Activated T-cell treated with anti-CD3 and anti-CD28 coated beads, Interleukin-2, amount 50 U/mL, for 1 hour (primary cell): ENCODE data around the gene MEG3.

Experiments used
- DNase-seq: peaks from one replicate; pipeline ENCODE4 v3.0.0-alpha.2; 2020

The MEG3 gene

DNA sequence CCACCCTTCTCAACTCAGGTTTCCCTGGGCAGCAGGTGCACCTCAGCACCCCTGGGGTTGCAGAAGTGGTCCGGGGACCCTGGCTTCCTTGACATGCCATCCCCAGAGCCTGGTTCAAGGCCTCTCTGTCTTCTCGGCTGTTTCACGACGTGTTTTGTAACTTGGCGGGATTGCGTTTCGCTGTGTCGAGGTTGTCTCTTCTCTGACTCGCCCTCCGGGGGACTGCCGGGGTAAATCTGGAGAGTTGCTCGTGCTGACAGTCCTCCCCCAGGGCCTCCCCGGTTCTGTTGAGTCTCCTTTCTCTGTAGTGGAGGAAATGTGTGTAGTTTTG lies 25.6 kb downstream of the MEG3 start:
- DNase-seq = no peak

DNA sequence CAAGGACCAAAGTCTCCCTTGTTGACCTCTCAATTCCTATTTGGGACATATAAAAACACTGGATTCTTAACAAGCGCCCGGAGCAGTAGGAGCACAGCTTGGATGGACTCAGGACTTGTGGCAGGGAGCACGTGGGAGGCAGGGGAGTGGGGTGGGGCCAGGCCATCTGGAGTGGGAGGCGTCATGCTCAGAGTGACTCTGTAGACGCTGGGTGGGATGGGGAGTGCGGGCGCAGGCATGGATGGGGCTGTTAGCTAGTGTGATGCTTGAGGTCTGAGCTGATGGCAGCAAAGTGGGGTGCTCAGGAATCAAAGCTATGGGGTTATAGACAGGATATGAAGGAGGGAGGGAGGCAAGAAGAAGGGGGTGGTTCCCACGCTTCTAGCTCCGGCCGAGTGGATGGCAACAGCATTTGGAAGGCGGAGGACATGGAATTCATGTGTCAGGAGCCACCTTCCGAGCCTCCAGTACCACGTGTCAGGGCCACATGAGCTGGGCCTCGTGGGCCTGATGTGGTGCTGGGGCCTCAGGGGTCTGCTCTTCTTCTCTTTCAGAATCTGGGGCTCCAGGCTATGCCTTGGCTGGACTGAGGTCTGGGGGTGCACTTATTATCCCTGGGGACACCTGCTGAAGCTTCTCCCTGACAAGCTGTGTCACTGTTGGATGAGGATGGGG lies 26.2 kb downstream of the MEG3 start:
- DNase-seq = no peak

DNA sequence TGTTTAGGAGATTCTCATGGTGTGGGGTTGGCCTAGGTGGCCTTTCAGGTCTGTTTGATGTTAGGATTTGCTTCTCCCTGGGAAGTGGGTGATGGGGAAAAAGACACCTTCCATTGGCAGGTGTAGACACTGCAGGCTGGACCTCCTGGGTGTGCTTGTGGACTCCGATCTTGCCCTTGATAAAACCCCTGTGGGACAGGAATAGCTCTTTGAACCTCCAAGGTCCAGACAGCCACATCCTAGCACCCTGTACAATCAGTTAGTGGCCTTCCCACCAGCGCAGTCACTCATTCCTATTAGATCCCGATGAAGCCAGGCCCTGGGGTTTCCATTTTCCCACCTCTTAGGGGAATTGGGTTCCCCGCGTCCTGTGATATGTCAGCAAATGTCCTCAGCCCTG lies 28.5 kb downstream of the MEG3 start:
- no peak for DNase-seq

GRCh38 chr14:100855256-100855930 lies 29.5 kb downstream of the MEG3 start:
- DNase-seq = no peak

DNA sequence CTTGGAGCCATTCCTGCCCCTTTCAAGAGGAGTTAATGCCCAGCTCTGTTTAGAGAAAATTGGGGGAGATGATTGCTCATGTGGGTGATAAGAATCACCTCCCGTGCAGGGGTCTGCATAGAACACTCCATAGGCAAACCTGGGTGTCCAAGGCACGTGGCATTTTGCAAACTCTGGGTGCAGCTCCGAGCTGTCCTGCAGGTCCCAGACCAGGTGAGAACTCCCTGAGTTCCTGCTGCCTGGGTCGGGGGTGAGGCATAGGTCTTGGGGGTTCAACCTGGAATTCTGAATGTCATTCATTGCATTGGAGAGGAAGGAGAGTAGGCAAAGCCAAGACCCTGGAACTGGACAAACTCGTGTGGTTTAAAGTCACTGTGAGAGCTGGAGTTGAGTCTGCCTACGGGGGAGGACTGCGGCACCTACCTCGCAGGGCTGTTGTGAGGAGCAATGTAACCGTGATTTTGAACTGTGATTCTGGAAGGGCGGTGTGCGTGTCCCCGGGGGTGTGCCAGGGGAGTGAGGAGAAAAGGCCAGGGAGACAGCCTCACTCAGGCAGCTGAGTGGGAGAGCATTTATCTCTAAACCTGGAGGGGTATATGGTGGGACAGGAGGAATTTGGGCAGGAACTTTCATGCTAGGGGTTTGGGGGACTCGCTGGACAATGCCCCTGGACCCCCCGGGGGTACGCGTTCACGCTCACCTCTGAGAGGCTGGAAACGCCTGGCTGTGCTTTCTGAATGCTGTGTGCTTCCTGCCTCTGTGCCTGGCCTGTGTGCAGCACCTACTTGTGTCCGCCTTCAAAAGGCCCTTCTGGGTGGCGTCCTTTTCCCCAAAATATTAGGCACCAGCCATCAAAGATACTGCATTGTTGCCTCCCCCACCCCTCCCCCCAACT lies 30.4 kb downstream of the MEG3 start:
- DNase-seq = no peak

DNA sequence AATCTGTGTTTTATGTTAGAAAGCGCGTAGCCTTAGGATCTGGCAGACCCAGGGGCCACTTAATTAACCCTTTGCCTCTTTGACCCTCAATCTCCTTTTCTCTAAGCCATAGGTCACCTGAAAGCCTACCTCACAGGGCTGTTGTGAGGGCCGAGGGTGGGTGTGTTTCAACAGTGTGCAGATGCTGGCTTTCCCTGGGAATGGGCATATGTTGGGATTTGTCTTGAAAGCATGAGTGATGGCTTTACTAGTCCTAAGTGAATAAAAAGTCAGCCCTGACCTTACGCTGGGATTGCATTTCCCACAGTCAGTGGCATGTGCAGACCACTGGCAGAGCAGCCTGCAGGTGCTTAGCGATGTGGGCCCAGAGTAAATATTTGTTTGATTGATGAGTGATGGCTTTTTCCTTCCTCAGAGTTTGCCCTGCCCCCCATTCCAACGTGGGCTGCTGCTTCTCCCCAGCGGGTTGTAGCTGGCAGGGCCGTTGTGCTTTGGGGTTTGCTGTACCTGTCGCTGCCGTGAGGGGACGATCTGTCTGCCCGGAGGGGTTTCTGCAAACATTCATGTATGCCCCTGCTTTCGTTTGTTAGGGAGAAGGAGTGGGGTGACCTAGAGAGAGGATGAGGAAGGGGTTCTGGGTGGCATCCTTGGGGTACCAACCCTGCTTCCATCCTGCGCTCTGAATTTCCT lies 31.5 kb downstream of the MEG3 start:
- no peak for DNase-seq

DNA sequence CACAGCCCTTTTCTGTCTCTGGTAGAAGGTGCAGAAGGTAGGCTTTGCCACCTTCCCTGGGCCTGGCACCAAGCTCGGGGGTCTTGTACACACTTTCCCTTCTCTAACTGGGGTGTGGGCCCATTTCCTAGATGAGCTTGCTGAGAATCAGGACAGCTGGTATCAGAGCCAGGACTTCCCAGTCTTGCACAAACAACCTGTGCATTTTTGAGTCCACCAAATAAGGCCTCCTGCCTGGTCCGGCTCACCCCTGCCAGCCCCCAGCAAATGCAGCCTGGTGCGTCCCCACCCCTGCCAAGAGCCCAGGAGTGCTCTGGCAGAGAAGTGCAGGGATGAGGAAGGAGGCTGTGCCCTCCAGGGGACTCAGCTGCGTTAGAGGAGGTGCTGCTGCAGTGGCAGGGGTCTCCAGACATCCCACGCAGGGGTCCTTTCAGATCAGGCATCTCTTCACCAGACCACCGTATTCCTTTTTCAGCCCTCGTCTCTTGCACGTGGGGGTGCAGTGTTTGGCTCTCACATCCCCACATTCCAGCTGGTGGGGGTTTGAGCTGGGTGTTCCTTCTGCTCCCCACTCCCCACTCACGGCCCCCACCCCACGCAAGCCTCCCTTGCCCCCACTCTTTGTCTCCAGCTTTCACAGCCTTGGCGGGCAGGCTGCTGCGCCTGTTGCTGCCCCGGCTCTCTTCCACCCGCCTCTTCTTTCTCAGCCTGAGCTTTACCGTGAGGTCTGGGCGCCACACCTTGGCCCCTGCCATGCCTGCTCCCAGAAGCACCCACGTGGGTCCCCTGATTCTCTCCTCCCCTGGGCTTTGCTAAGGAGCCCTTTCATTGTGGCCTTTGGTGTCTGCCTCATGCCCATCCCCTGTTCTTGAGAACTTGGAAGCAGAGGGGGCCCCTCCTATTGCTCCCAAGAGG lies 32.3 kb downstream of the MEG3 start:
- no peak for DNase-seq

GRCh38 chr14:100858838-100859220 lies 32.9 kb downstream of the MEG3 start:
- DNase-seq = no peak

- DNase-seq = no peak
These were observed 33.9 kb downstream of the MEG3 start for GRCh38 chr14:100859781-100860180.

DNA sequence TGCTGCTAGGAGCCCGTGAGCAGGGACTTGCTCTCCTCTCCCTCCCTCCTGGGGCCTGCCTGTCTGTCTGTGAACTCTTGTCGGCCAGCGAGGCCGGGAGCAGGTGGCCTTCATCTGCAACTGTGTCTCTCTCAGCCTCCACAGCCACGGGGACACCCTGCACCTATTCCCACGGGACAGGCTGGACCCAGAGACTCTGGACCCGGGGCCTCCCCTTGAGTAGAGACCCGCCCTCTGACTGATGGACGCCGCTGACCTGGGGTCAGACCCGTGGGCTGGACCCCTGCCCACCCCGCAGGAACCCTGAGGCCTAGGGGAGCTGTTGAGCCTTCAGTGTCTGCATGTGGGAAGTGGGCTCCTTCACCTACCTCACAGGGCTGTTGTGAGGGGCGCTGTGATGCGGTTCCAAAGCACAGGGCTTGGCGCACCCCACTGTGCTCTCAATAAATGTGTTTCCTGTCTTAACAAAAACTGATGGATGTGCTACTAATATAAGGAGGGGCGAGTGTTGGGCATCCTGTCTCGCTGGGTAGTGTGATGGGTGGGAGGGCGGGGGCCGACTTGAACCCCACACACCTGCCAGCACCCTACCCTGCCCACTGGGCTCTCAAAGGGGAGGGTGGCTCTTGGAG lies 34.8 kb downstream of the MEG3 start:
- no peak for DNase-seq

DNA sequence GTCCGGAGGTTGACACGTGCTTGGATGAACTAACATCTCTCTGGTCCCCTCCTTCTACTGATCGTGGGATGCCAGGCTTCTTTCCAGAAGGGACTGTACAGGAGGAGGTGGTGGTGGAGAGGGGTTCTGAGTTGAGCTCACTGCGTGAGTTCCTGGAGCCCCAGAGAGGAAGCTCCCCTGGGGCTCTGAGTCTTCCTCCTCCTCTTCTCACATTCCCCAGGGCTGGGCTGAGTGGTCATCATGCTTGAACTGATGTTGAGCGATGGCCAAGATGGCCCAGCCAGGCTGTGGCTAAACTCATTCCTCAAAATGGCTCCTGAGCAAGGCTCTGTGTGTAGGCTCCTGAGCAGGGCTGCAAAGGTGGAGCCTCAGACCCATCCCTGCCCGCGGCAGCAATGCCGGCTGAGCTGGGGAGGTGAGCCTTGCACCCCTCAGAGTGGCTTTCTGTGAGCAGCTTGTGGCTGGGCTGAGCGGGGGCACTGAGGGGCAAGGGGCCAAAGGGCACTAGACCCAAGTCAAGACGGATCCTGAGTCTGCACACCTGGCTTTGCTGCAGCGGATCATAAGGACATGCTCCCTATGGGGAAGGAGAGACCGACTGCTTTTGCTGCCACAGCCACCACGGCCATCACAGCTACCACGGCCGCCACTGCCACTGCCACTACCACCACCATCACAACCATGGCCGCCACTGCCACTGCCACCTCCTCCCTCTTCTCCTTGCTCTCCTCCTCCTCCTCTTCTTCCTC lies 35.4 kb downstream of the MEG3 start:
- DNase-seq = no peak

DNA sequence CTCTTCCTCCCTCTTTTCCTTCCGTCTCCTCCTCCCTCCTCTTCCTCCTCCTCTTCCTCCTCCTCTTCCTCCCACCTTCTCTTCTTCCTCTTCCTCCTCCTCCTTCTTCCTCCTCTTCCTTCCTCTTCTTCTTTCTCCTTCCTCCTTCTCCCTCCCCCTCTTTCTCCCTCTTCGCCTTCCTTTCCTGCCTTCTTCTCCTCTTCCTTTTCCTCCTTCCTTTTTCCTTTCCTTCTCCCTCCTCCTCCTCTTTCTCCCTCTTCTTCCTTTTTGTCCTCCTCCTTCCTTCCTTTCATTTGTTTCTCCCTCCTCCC lies 36.0 kb downstream of the MEG3 start:
- no peak for DNase-seq

GRCh38 chr14:100862277-100862676 lies 36.4 kb downstream of the MEG3 start:
- no peak for DNase-seq

DNA sequence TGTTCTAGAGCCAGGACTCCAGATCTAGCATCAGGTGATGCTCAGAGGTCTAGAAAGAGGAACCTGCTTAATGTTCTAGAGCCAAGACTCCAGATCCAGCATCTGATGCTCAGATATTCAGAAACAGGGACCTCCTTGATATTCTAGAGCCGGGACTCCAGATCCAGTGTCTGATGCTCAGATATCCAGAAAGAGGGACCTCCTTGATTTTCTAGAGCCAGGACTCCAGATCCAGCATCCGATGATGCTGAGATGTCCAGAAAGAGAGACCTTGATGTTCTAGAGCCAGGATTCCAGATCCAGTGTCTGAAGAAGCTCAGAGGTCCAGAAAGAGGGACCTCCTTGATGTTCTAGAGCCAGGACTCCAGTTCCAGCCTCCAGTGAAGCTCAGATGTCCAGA lies 36.9 kb downstream of the MEG3 start:
- DNase-seq = no peak

DNA sequence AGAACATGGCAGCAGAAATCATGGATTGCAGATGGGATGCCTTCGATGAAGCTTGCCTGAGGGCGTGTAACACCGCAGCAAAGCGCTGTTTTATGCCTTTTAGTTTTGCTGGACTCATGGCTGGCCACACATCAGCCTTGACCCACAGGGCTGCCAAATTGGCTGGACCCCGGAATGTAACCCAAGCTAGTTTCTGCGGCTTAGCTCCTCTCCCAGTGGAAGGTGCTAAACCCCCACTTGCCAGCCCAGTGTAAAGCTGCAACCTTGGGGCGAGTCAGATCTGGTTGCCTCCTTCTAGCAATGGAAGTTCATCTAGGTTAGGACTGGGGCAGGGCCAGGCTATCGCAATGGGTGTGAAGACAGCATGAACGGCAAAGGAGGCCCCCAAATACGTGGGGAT lies 38.3 kb downstream of the MEG3 start:
- no peak for DNase-seq

GRCh38 chr14:100864960-100865681 lies 39.2 kb downstream of the MEG3 start:
- DNase-seq = no peak

DNA sequence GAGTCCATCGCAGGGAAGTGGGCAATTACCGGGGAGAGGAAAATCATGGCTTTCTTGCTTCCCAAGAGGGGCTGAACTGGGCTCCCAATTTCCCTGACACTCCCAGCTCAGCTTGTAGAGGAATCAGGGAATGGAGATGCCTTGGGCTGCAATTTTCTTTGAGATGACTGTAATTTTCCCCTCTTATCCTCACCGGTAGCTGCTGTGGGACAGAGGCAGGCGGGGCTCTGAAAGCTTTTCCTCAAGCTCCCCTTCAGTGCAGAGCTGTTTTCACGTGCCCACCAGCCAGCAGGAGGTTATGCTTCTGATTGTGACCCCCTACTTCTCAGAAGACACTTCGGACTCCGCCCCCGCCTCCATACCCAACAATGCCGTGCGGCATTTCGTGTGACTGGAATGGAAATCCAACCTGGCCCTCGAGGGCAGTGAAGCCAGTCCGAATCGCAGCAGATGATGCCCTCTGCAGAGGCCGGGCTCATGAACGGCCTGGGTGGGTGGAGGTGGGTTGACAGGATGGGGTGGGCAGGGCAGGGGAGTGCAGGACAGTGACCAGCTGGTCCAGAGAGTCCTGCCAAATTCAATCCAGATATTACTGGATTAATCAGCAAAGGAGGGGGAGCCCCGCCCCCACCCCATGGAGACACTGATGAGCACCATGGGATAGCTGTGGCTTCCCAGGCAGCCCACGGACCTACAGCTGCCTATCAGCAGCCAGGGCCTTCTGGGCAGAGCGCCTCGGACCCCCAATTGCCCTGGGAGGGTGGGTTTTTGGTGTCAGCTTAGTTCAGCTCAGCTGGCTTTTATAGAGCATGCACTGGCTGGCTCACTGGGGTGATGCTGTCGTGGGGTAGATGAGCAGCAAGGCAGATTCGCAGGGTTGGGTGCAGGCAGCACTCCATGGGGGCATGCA lies 40.0 kb downstream of the MEG3 start:
- no peak for DNase-seq

DNA sequence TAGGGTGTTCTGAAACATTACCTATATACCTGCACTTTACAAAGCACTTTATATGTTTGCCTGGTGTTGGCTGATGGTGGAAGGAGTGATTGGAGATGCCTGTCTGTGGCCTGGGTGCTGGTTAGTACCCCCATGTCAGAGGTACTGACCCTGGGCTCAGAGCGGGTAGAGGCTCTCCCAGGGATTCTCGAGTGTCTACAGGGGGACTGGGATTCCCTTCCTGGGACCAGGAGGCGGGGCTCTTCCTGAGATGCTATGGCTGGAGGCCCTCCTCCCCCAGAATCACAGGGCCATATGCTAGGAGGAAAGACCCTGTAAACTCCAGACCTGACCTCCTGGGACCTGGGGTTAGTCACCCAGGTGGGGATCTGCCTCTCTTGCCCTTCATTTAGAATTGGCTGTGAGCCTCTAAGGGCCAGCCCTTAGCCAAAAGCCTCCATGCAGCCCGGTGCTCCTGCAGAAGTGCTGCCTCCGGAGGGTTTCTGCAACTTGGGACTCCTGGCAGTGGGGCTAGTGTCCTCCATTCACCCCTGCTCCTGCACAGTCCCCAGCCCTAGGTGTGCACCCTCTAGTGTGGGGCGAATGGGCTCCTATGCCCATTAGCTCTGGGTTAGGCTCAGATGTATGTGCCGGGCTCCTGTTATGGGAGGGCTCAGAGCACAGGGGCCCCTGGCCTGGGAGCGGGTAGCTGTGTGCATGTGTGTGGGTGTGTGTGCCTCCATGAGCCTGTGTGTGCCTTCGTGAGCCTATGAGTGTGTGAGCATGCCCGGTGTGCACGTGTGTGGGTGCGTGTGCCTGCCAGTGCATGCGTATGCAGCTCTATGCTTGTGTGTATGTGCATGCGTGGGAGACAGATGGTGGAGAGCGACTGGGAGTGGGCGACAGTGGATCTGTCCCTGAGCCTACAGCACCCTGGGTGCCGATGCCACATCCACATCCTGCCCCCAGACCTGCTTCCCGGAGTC lies 41.0 kb downstream of the MEG3 start:
- no peak for DNase-seq
